ENCODE data around the gene PRXL2B. TPM values are rescaled to one million over a fixed set of nuclear protein-coding genes. Genes with fewer than 3 reads are reported as not detected.
A peak's percentile ranks its signal among the peaks of the same experiment; 100 is the strongest.
"Not testable (repeated sequence)": the region's sequence is repeated elsewhere in the genome, so short reads cannot be mapped to it uniquely, and the experiment has no call there.

Gene PRXL2B
- total RNA-seq, 1 donor, result 15.5 TPM

- no peak for DNase-seq (ENCODE audit: low read depth)
- no peak overlapping the region for H3K4me3 ChIP-seq (ENCODE audit: low read depth, low read length)
- TF ChIP-seq CTCF (IDR thresholded peaks at IDR 0.05; ENCODE audit: insufficient read depth, low read length), result no peak
These were observed 34.4 kb upstream of the PRXL2B start for GRCh38 chr1:2552189-2552588.

GRCh38 chr1:2553076-2553475 lies 33.5 kb upstream of the PRXL2B start:
- not testable (repeated sequence) for H3K4me3 ChIP-seq (ENCODE audit: low read depth, low read length); DNase-seq (ENCODE audit: low read depth)

GRCh38 chr1:2553871-2554620 lies 32.5 kb upstream of the PRXL2B start:
- no peak for DNase-seq (ENCODE audit: low read depth)
- H3K4me3 ChIP-seq (ENCODE audit: low read depth, low read length), result no peak overlapping the region
- TF ChIP-seq CTCF (IDR thresholded peaks at IDR 0.05; ENCODE audit: insufficient read depth, low read length), result no peak

GRCh38 chr1:2554621-2555387 lies 31.8 kb upstream of the PRXL2B start:
- no peak for DNase-seq (ENCODE audit: low read depth)
- H3K4me3 ChIP-seq (ENCODE audit: low read depth, low read length), result no peak overlapping the region
- TF ChIP-seq CTCF (IDR thresholded peaks at IDR 0.05; ENCODE audit: insufficient read depth, low read length), result peak; percentile 32

- no peak for TF ChIP-seq CTCF (IDR thresholded peaks at IDR 0.05; ENCODE audit: insufficient read depth, low read length)
- H3K4me3 ChIP-seq (ENCODE audit: low read depth, low read length), result peak overlapping the region; percentile 69
- DNase-seq (ENCODE audit: low read depth), result peak; percentile 38
These were observed 30.8 kb upstream of the PRXL2B start for GRCh38 chr1:2555634-2556276.

- TF ChIP-seq CTCF (IDR thresholded peaks at IDR 0.05; ENCODE audit: insufficient read depth, low read length), result peak; percentile 33
- DNase-seq (ENCODE audit: low read depth), result peak; percentile 54
- H3K4me3 ChIP-seq (ENCODE audit: low read depth, low read length), result peak within 1 kb of the TSS; percentile 69
These were observed 30.3 kb upstream of the PRXL2B start, which contains the start of gene TNFRSF14 for GRCh38 chr1:2556277-2556677. TSS of gene TNFRSF14 (plus strand) at chr1:2556371. CDS start at chr1:2556665, 294 bp downstream.
